ENCODE results near the gene INSRR.

GRCh38 chr1:156900896-156901589, 42.1 kb upstream of the INSRR start:
- TF ChIP-seq, protein P1, sequence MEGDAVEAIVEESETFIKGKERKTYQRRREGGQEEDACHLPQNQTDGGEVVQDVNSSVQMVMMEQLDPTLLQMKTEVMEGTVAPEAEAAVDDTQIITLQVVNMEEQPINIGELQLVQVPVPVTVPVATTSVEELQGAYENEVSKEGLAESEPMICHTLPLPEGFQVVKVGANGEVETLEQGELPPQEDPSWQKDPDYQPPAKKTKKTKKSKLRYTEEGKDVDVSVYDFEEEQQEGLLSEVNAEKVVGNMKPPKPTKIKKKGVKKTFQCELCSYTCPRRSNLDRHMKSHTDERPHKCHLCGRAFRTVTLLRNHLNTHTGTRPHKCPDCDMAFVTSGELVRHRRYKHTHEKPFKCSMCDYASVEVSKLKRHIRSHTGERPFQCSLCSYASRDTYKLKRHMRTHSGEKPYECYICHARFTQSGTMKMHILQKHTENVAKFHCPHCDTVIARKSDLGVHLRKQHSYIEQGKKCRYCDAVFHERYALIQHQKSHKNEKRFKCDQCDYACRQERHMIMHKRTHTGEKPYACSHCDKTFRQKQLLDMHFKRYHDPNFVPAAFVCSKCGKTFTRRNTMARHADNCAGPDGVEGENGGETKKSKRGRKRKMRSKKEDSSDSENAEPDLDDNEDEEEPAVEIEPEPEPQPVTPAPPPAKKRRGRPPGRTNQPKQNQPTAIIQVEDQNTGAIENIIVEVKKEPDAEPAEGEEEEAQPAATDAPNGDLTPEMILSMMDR (IDR thresholded peaks at IDR 0.05), result no peak
- TF ChIP-seq POLR2AphosphoS5 (IDR thresholded peaks at IDR 0.05; ENCODE audit: low read depth, low read length), result no peak
- TF ChIP-seq, protein P2, sequence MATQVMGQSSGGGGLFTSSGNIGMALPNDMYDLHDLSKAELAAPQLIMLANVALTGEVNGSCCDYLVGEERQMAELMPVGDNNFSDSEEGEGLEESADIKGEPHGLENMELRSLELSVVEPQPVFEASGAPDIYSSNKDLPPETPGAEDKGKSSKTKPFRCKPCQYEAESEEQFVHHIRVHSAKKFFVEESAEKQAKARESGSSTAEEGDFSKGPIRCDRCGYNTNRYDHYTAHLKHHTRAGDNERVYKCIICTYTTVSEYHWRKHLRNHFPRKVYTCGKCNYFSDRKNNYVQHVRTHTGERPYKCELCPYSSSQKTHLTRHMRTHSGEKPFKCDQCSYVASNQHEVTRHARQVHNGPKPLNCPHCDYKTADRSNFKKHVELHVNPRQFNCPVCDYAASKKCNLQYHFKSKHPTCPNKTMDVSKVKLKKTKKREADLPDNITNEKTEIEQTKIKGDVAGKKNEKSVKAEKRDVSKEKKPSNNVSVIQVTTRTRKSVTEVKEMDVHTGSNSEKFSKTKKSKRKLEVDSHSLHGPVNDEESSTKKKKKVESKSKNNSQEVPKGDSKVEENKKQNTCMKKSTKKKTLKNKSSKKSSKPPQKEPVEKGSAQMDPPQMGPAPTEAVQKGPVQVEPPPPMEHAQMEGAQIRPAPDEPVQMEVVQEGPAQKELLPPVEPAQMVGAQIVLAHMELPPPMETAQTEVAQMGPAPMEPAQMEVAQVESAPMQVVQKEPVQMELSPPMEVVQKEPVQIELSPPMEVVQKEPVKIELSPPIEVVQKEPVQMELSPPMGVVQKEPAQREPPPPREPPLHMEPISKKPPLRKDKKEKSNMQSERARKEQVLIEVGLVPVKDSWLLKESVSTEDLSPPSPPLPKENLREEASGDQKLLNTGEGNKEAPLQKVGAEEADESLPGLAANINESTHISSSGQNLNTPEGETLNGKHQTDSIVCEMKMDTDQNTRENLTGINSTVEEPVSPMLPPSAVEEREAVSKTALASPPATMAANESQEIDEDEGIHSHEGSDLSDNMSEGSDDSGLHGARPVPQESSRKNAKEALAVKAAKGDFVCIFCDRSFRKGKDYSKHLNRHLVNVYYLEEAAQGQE (IDR thresholded peaks at IDR 0.05; ENCODE audit: insufficient read depth in 1 of 2, low read depth in 2 of 2, low read length in 1 of 2), result no peak
- TF ChIP-seq SIN3A (IDR thresholded peaks at IDR 0.05; ENCODE audit: borderline replicate concordance, insufficient read depth, low read depth, low read length), result no peak
